Testis (tissue), 2 donors: ENCODE measurements around the gene MAEA.

Experiments used
- CTCF ChIP-seq, 3 experiments: fragments of 450-650 bp in 2 of 3; fragments of 200-600 bp in 1 of 3; sonication (generic) in 1 of 3; IDR thresholded peaks; one replicate each; pipeline ENCODE4 v1.5.1; 2016 to 2019; ENCODE audit warnings: antibody characterized with exemption in 3 of 3, mild to moderate bottlenecking in 2 of 3, moderate library complexity in 1 of 3
- POLR2A ChIP-seq: fragments of 450-650 bp; IDR thresholded peaks from one replicate; pipeline ENCODE4 v1.6.1; 2017; ENCODE audit warnings: antibody characterized with exemption, mild to moderate bottlenecking, moderate library complexity

- TF ChIP-seq CTCF (IDR thresholded peaks at IDR 0.05) (no peak), POLR2A (no peak)
These were observed 86.2 kb downstream of the MAEA start for GRCh38 chr4:1375761-1376322.
